DND-41 (cell line): ENCODE measurements around the gene RAMP2.

ENCODE experiments used
- CTCF ChIP-seq: IDR thresholded peaks from 2 replicates; pipeline ENCODE4 v1.5.1; 2012; ENCODE audit warnings: borderline replicate concordance, low read length, moderate library complexity, mild to moderate bottlenecking; ENCODE audit not compliant: poor library complexity, severe bottlenecking; ENCODE audit errors: extremely low read depth
- EZH2 ChIP-seq: IDR thresholded peaks from 3 replicates; pipeline ENCODE4 v1.6.1; 2012; ENCODE audit warnings: borderline replicate concordance, low read depth, mild to moderate bottlenecking, moderate library complexity, low read length, inconsistent platforms; ENCODE audit not compliant: severe bottlenecking

- TF ChIP-seq CTCF (no peak), EZH2 (no peak)
Observed at GRCh38 chr17:42751628-42752027, 9.4 kb upstream of the RAMP2 start.
